Measurements from ENCODE around the gene PIP5K1B.

GRCh38 chr9:68755752-68756151 lies 50.7 kb downstream of the PIP5K1B start:
- TF ChIP-seq POLR2AphosphoS5 (IDR thresholded peaks at IDR 0.05; ENCODE audit: low read depth, low read length) (no peak), POLR2A (IDR thresholded peaks at IDR 0.05; ENCODE audit: low read depth, low read length) (no peak), TAF1 (IDR thresholded peaks at IDR 0.05; ENCODE audit: borderline replicate concordance, low read depth, low read length) (no peak)
